Fibroblast of skin of left quadriceps (primary cell): ENCODE results near the gene FAM240B.

Experiments used
- DNase-seq, 2 experiments: peaks; one replicate each; pipeline ENCODE4 v3.0.0-alpha.2; 2013; ENCODE audit warnings: low read depth in 2 of 2

The FAM240B gene

GRCh38 chr9:38700695-38701094 is 19.2 kb downstream of the FAM240B start:
- no peak for DNase-seq

- DNase-seq = no peak
Observed at GRCh38 chr9:38699337-38699736, 20.6 kb downstream of the FAM240B start.

- no peak for DNase-seq
Observed at GRCh38 chr9:38697776-38698300, 22.1 kb downstream of the FAM240B start.

GRCh38 chr9:38696999-38697398 is 22.9 kb downstream of the FAM240B start:
- DNase-seq = no peak

- no peak for DNase-seq
Observed at GRCh38 chr9:38694676-38695075, 25.3 kb downstream of the FAM240B start.

GRCh38 chr9:38692707-38693106 is 27.2 kb downstream of the FAM240B start:
- no peak for DNase-seq

- DNase-seq = no peak
Observed at GRCh38 chr9:38690574-38690973, 29.4 kb downstream of the FAM240B start.

GRCh38 chr9:38689678-38690077 is 30.3 kb downstream of the FAM240B start:
- no peak for DNase-seq

- no peak for DNase-seq
Observed at GRCh38 chr9:38687992-38688391, 31.9 kb downstream of the FAM240B start.

GRCh38 chr9:38687389-38687842 is 32.5 kb downstream of the FAM240B start:
- DNase-seq = no peak

GRCh38 chr9:38686933-38687332 is 33.0 kb downstream of the FAM240B start:
- DNase-seq = no peak

- no peak for DNase-seq
Observed at GRCh38 chr9:38685535-38685934, 34.4 kb downstream of the FAM240B start.

- no peak for DNase-seq
Observed at GRCh38 chr9:38683336-38683735, 36.6 kb downstream of the FAM240B start.

GRCh38 chr9:38682713-38683112 is 37.2 kb downstream of the FAM240B start:
- DNase-seq = peak; percentile 16 to 21

- DNase-seq = peak; percentile 15 to 25
Observed at GRCh38 chr9:38681747-38682227, 38.1 kb downstream of the FAM240B start.

- DNase-seq = no peak
Observed at GRCh38 chr9:38680837-38681445, 39.0 kb downstream of the FAM240B start.

- no peak for DNase-seq
Observed at GRCh38 chr9:38677660-38678303, 42.2 kb downstream of the FAM240B start.

- DNase-seq = no peak
Observed at GRCh38 chr9:38675831-38676230, 44.1 kb downstream of the FAM240B start.

- no peak for DNase-seq
Observed at GRCh38 chr9:38675211-38675610, 44.7 kb downstream of the FAM240B start.

- no peak for DNase-seq
Observed at GRCh38 chr9:38673399-38674193, 46.3 kb downstream of the FAM240B start.

GRCh38 chr9:38671748-38672147 is 48.2 kb downstream of the FAM240B start:
- no peak for DNase-seq

- no peak for DNase-seq
Observed at GRCh38 chr9:38671372-38671731, 48.6 kb downstream of the FAM240B start.
